Measurements from ENCODE around the gene FBN1.

Gene FBN1

GRCh38 chr15:48581219-48581618 lies 64.3 kb downstream of the FBN1 start:
- TF ChIP-seq BACH2 (CRISPR knock-in tag; IDR thresholded peaks at IDR 0.05; ENCODE audit: borderline replicate concordance), result no peak
- TF ChIP-seq ZNF565 (CRISPR knock-in tag; conservative IDR thresholded peaks at IDR 0.05; ENCODE audit: low read depth), result no peak
- TF ChIP-seq ISL1 (CRISPR knock-in tag; IDR thresholded peaks at IDR 0.05), result no peak
- no peak for TF ChIP-seq TOX (CRISPR knock-in tag; IDR thresholded peaks at IDR 0.05; ENCODE audit: borderline replicate concordance)
- no peak for TF ChIP-seq ARNTL (CRISPR knock-in tag; IDR thresholded peaks at IDR 0.05; ENCODE audit: borderline replicate concordance, low read depth)
- TF ChIP-seq CSDC2 (CRISPR knock-in tag; IDR thresholded peaks at IDR 0.05), result no peak
- TF ChIP-seq ESRRG (CRISPR knock-in tag; IDR thresholded peaks at IDR 0.05), result no peak
- TF ChIP-seq PPARA (CRISPR knock-in tag; IDR thresholded peaks at IDR 0.05; ENCODE audit: borderline replicate concordance), result no peak
- TF ChIP-seq RARB (CRISPR knock-in tag; IDR thresholded peaks at IDR 0.05), result no peak
- TF ChIP-seq, protein P1, sequence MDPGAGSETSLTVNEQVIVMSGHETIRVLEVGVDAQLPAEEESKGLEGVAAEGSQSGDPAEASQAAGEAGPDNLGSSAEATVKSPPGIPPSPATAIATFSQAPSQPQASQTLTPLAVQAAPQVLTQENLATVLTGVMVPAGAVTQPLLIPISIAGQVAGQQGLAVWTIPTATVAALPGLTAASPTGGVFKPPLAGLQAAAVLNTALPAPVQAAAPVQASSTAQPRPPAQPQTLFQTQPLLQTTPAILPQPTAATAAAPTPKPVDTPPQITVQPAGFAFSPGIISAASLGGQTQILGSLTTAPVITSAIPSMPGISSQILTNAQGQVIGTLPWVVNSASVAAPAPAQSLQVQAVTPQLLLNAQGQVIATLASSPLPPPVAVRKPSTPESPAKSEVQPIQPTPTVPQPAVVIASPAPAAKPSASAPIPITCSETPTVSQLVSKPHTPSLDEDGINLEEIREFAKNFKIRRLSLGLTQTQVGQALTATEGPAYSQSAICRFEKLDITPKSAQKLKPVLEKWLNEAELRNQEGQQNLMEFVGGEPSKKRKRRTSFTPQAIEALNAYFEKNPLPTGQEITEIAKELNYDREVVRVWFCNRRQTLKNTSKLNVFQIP (CRISPR knock-in tag; IDR thresholded peaks at IDR 0.05; ENCODE audit: borderline replicate concordance, low read depth), result no peak
- TF ChIP-seq, protein P2, sequence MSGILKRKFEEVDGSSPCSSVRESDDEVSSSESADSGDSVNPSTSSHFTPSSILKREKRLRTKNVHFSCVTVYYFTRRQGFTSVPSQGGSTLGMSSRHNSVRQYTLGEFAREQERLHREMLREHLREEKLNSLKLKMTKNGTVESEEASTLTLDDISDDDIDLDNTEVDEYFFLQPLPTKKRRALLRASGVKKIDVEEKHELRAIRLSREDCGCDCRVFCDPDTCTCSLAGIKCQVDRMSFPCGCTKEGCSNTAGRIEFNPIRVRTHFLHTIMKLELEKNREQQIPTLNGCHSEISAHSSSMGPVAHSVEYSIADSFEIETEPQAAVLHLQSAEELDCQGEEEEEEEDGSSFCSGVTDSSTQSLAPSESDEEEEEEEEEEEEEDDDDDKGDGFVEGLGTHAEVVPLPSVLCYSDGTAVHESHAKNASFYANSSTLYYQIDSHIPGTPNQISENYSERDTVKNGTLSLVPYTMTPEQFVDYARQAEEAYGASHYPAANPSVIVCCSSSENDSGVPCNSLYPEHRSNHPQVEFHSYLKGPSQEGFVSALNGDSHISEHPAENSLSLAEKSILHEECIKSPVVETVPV (CRISPR knock-in tag; IDR thresholded peaks at IDR 0.05), result no peak
- TF ChIP-seq PATZ1 (CRISPR knock-in tag; IDR thresholded peaks at IDR 0.05; ENCODE audit: borderline replicate concordance), result no peak
- TF ChIP-seq ZNF8 (CRISPR knock-in tag; IDR thresholded peaks at IDR 0.05), result no peak
- TF ChIP-seq OSR1 (CRISPR knock-in tag; IDR thresholded peaks at IDR 0.05), result no peak
- no peak for TF ChIP-seq SNAI2 (CRISPR knock-in tag; IDR thresholded peaks at IDR 0.05)
- no peak for ATAC-seq

DNA sequence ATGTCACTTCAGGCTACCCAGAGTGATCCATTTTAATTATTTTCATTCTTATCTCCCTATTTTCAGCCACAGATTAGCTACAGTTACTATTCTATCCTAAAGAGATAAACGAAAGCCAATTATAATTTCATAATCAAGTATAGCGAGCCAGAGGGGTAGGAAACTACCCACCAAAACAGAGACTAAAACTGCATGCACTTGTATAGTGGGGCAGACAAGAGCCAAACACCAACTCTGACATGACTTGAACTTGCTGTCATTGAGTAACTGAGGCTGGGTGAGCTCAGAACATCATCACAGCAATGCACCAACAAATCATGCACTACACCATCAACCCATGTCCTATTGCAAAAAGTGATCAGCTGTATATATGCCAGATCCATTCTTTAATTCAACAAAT lies 64.8 kb downstream of the FBN1 start:
- no peak for TF ChIP-seq PATZ1 (CRISPR knock-in tag; IDR thresholded peaks at IDR 0.05; ENCODE audit: borderline replicate concordance)
- no peak for TF ChIP-seq ZFP30 (CRISPR knock-in tag; IDR thresholded peaks at IDR 0.05)
- no peak for TF ChIP-seq RARB (CRISPR knock-in tag; IDR thresholded peaks at IDR 0.05)
- TF ChIP-seq BACH2 (CRISPR knock-in tag; IDR thresholded peaks at IDR 0.05; ENCODE audit: borderline replicate concordance), result no peak
- no peak for TF ChIP-seq CSDC2 (CRISPR knock-in tag; IDR thresholded peaks at IDR 0.05)
- TF ChIP-seq ZNF565 (CRISPR knock-in tag; conservative IDR thresholded peaks at IDR 0.05; ENCODE audit: low read depth), result no peak
- TF ChIP-seq TCF4 (CRISPR knock-in tag; IDR thresholded peaks at IDR 0.05; ENCODE audit: borderline replicate concordance), result no peak
- no peak for TF ChIP-seq ISL1 (CRISPR knock-in tag; IDR thresholded peaks at IDR 0.05)
- no peak for TF ChIP-seq CREB5 (CRISPR knock-in tag; IDR thresholded peaks at IDR 0.05; ENCODE audit: low read depth)
- no peak for TF ChIP-seq ZFP3 (CRISPR knock-in tag; IDR thresholded peaks at IDR 0.05)
- TF ChIP-seq, protein P1 (CRISPR knock-in tag; IDR thresholded peaks at IDR 0.05; ENCODE audit: borderline replicate concordance, low read depth), result no peak
- TF ChIP-seq ZNF8 (CRISPR knock-in tag; IDR thresholded peaks at IDR 0.05), result no peak
- TF ChIP-seq OSR1 (CRISPR knock-in tag; IDR thresholded peaks at IDR 0.05), result no peak
- no peak for TF ChIP-seq PPARA (CRISPR knock-in tag; IDR thresholded peaks at IDR 0.05; ENCODE audit: borderline replicate concordance)
- no peak for TF ChIP-seq SNAI2 (CRISPR knock-in tag; IDR thresholded peaks at IDR 0.05)
- no peak for TF ChIP-seq GLIS3 (CRISPR knock-in tag; IDR thresholded peaks at IDR 0.05)
- no peak for ATAC-seq
